Adrenal gland (tissue), 5 donors: ENCODE results near the gene MYMK.

ENCODE experiments used
- POLR2A ChIP-seq, 2 donors: fragments of 450-650 bp; IDR thresholded peaks; one replicate each; pipeline ENCODE4 v1.6.1; 2017; ENCODE audit warnings: antibody characterized with exemption in 2 of 2, mild to moderate bottlenecking in 2 of 2, moderate library complexity in 1 of 2
- TF ChIP-seq, protein P1 (sequence below), 6 experiments: fragments of 450-650 bp in 4 of 6; fragments of 200-600 bp in 2 of 6; sonication (generic) in 1 of 6; IDR thresholded peaks; 1 replicate in 5 of 6; 2 replicates in 1 of 6; pipeline versions ENCODE4 v1.5.1 to v1.8.0; 2016 to 2021; ENCODE audit warnings: antibody characterized with exemption in 6 of 6, mild to moderate bottlenecking in 2 of 6, moderate library complexity in 1 of 6
- donor health status: DM: no; HTN: no; CAD: no.

DNA sequence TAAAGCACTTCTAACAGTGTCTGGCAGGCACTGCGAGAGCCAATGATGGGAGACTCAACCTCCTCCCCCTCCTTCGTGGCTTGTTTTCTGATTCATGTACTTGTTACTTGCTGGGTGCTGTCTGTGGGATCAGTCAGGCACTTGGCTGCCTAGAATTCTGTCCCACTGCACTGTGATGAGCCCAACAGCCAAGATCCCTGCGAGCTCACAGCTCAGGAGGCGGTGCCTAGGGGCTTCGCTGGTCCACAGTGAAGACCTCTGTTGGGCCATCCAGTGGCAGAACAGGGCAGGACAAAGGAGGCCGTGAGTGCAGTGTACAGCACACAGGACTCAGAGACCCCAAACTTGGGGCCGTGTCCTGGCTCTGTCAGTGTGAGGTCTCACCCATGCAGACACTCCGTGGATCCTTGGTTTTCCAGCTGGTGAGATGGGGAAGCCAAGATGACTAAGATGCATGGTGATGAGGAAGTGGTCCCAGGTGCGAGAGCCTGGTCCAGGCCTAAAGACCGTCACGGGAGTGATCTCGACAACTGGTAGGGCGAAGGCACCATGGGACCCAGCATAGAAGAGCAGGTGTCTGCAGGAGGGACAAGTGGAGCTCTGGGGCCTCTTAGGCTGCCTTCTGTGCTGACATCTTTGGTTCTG, 19.5 kb downstream of the MYMK start:
- TF ChIP-seq, protein P1, sequence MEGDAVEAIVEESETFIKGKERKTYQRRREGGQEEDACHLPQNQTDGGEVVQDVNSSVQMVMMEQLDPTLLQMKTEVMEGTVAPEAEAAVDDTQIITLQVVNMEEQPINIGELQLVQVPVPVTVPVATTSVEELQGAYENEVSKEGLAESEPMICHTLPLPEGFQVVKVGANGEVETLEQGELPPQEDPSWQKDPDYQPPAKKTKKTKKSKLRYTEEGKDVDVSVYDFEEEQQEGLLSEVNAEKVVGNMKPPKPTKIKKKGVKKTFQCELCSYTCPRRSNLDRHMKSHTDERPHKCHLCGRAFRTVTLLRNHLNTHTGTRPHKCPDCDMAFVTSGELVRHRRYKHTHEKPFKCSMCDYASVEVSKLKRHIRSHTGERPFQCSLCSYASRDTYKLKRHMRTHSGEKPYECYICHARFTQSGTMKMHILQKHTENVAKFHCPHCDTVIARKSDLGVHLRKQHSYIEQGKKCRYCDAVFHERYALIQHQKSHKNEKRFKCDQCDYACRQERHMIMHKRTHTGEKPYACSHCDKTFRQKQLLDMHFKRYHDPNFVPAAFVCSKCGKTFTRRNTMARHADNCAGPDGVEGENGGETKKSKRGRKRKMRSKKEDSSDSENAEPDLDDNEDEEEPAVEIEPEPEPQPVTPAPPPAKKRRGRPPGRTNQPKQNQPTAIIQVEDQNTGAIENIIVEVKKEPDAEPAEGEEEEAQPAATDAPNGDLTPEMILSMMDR (IDR thresholded peaks at IDR 0.05), result no peak
- TF ChIP-seq POLR2A (IDR thresholded peaks at IDR 0.05), result no peak
